SU-DHL-6 (cell line): ENCODE measurements around the gene APOBEC2.

Experiments used
- H2AFZ ChIP-seq: fragments of 200-600 bp; sonication (generic); 2 replicates; pipeline ENCODE4 v1.6.1; 2014; ENCODE audit warnings: low read depth, mild to moderate bottlenecking, moderate library complexity, mixed read lengths, antibody characterized with exemption, low read length; ENCODE audit not compliant: severe bottlenecking
- H3F3A ChIP-seq: fragments of 200-600 bp; shearing (Covaris generic); 2 replicates; pipeline ENCODE4 v1.6.0; 2016; ENCODE audit warnings: antibody characterized with exemption, mild to moderate bottlenecking; ENCODE audit not compliant: insufficient read depth
- H3K27ac ChIP-seq: fragments of 200-600 bp; sonication (generic); 2 replicates; pipeline ENCODE4 v1.5.1; 2016; ENCODE audit warnings: low read depth, mild to moderate bottlenecking, low read length, moderate library complexity, mixed read lengths
- H3K27me3 ChIP-seq: fragments of 200-600 bp; sonication (generic), shearing (Covaris generic); 2 replicates; pipeline ENCODE4 v1.6.0; 2014; ENCODE audit warnings: mild to moderate bottlenecking, low read length
- H3K36me3 ChIP-seq: fragments of 200-600 bp; sonication (generic); 2 replicates; pipeline ENCODE4 v1.6.1; 2014; ENCODE audit warnings: mild to moderate bottlenecking, low read length, mixed read lengths
- H3K4me2 ChIP-seq: fragments of 300-600, 200-600 bp; shearing (Covaris generic), sonication (generic); 2 replicates; pipeline ENCODE4 v1.6.0; 2014; ENCODE audit warnings: low read length, low read depth, mild to moderate bottlenecking; ENCODE audit not compliant: poor library complexity, severe bottlenecking
- H3K4me3 ChIP-seq: fragments of 200-600 bp; sonication (generic); 2 replicates; pipeline ENCODE4 v1.5.1; 2014; ENCODE audit warnings: antibody characterized with exemption, low read length, mild to moderate bottlenecking, mixed read lengths; ENCODE audit not compliant: insufficient read depth, poor library complexity, severe bottlenecking
- H3K79me2 ChIP-seq: fragments of 200-600 bp; sonication (generic); 2 replicates; pipeline ENCODE4 v1.6.1; 2014; ENCODE audit warnings: mild to moderate bottlenecking, low read length, moderate library complexity; ENCODE audit not compliant: insufficient read depth
- H3K9ac ChIP-seq: fragments of 200-600 bp; sonication (generic); 2 replicates; pipeline ENCODE4 v1.7.0; 2014; ENCODE audit warnings: mild to moderate bottlenecking, low read length
- H3K9me2 ChIP-seq: fragments of 200-600 bp; sonication (generic); replicated peaks from 2 replicates; pipeline ENCODE4 v1.6.1; 2014; ENCODE audit warnings: low read length; ENCODE audit not compliant: insufficient read depth
- H3K9me3 ChIP-seq: fragments of 200-600 bp; sonication (generic); 2 replicates; pipeline ENCODE4 v1.6.1; 2014; ENCODE audit warnings: low read length, mixed read lengths; ENCODE audit not compliant: insufficient read depth
- H4K20me1 ChIP-seq: fragments of 200-600 bp; sonication (generic); 2 replicates; pipeline ENCODE4 v1.6.1; 2014; ENCODE audit warnings: low read depth, mild to moderate bottlenecking, antibody characterized with exemption, low read length, moderate library complexity, mixed read lengths
- EZH2phosphoT487 ChIP-seq: fragments of 200-600 bp; sonication (generic), shearing (Covaris generic); conservative IDR thresholded peaks from 2 replicates; pipeline ENCODE4 v1.6.1; 2018; ENCODE audit warnings: mild to moderate bottlenecking, antibody characterized with exemption, low read length, moderate library complexity, mixed read lengths
- TF ChIP-seq, protein P1 (sequence below): fragments of 200-600 bp; sonication (generic); IDR thresholded peaks from one replicate; pipeline ENCODE4 v1.5.1; 2017; ENCODE audit warnings: antibody characterized with exemption, mild to moderate bottlenecking, low read length, moderate library complexity; ENCODE audit not compliant: insufficient read depth, poor library complexity, severe bottlenecking

APOBEC2 gene

GRCh38 chr6:41043151-41043550, 9.9 kb upstream of the APOBEC2 start:
- H2AFZ ChIP-seq, result no peak overlapping the region
- no peaks in the 10 kb centered on the region for H3K9me3 ChIP-seq
- no peak overlapping the region for H3K27ac ChIP-seq
- H3F3A ChIP-seq, result no peaks in the 10 kb centered on the region
- H3K9me2 ChIP-seq, result no peaks in the 10 kb centered on the region
- H4K20me1 ChIP-seq, result no peaks in the 10 kb centered on the region
- no peak overlapping the region for H3K4me3 ChIP-seq
- H3K79me2 ChIP-seq, result no peaks in the 10 kb centered on the region
- H3K4me2 ChIP-seq, result no peak overlapping the region
- TF ChIP-seq, protein P1, sequence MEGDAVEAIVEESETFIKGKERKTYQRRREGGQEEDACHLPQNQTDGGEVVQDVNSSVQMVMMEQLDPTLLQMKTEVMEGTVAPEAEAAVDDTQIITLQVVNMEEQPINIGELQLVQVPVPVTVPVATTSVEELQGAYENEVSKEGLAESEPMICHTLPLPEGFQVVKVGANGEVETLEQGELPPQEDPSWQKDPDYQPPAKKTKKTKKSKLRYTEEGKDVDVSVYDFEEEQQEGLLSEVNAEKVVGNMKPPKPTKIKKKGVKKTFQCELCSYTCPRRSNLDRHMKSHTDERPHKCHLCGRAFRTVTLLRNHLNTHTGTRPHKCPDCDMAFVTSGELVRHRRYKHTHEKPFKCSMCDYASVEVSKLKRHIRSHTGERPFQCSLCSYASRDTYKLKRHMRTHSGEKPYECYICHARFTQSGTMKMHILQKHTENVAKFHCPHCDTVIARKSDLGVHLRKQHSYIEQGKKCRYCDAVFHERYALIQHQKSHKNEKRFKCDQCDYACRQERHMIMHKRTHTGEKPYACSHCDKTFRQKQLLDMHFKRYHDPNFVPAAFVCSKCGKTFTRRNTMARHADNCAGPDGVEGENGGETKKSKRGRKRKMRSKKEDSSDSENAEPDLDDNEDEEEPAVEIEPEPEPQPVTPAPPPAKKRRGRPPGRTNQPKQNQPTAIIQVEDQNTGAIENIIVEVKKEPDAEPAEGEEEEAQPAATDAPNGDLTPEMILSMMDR, result no peak
- no peak for TF ChIP-seq EZH2phosphoT487
- H3K36me3 ChIP-seq, result no peaks in the 10 kb centered on the region
- no peak overlapping the region for H3K9ac ChIP-seq
- no peaks in the 10 kb centered on the region for H3K27me3 ChIP-seq

GRCh38 chr6:41045664-41046063, 7.3 kb upstream of the APOBEC2 start:
- H2AFZ ChIP-seq, result no peak overlapping the region
- no peaks in the 10 kb centered on the region for H4K20me1 ChIP-seq
- H3K27ac ChIP-seq, result no peak overlapping the region
- no peak overlapping the region for H3K9ac ChIP-seq
- no peaks in the 10 kb centered on the region for H3F3A ChIP-seq
- no peak overlapping the region for H3K4me3 ChIP-seq
- H3K79me2 ChIP-seq, result no peaks in the 10 kb centered on the region
- H3K27me3 ChIP-seq, result no peaks in the 10 kb centered on the region
- H3K4me2 ChIP-seq, result no peak overlapping the region
- H3K36me3 ChIP-seq, result no peaks in the 10 kb centered on the region
- no peaks in the 10 kb centered on the region for H3K9me2 ChIP-seq
- no peak for TF ChIP-seq EZH2phosphoT487
- TF ChIP-seq, protein P1, result no peak
- no peaks in the 10 kb centered on the region for H3K9me3 ChIP-seq

- Histone ChIP-seq H4K20me1 (no peaks in the 10 kb centered on the region), H3K27ac (no peak overlapping the region), H3K79me2 (no peaks in the 10 kb centered on the region), H3K4me2 (no peak overlapping the region), H3F3A (no peaks in the 10 kb centered on the region), H3K9me2 (no peaks in the 10 kb centered on the region), H3K4me3 (no peak overlapping the region), H3K9ac (no peak overlapping the region), H3K27me3 (no peaks in the 10 kb centered on the region), H3K9me3 (no peaks in the 10 kb centered on the region), H2AFZ (no peak overlapping the region), H3K36me3 (no peaks in the 10 kb centered on the region)
- TF ChIP-seq, protein P1, result no peak
- TF ChIP-seq EZH2phosphoT487, result no peak
Measured at GRCh38 chr6:41046084-41046483, 6.9 kb upstream of the APOBEC2 start.
